GM12891 (cell line): ENCODE results near the gene DOCK2.

ENCODE experiments used
- POLR2A ChIP-seq: IDR thresholded peaks from 2 replicates; pipeline ENCODE4 v1.6.1; 2011; ENCODE audit warnings: low read depth, low read length, control low read depth
- POLR2AphosphoS5 ChIP-seq: IDR thresholded peaks from 2 replicates; pipeline ENCODE4 v1.6.1; 2011; ENCODE audit warnings: low read depth, low read length, control low read depth
- SPI1 ChIP-seq: IDR thresholded peaks from 2 replicates; pipeline ENCODE4 v1.6.1; 2011; ENCODE audit warnings: low read depth, low read length, control low read depth
- TAF1 ChIP-seq: IDR thresholded peaks from 2 replicates; pipeline ENCODE4 v1.6.1; 2011; ENCODE audit warnings: low read depth, low read length, control low read depth

DNA sequence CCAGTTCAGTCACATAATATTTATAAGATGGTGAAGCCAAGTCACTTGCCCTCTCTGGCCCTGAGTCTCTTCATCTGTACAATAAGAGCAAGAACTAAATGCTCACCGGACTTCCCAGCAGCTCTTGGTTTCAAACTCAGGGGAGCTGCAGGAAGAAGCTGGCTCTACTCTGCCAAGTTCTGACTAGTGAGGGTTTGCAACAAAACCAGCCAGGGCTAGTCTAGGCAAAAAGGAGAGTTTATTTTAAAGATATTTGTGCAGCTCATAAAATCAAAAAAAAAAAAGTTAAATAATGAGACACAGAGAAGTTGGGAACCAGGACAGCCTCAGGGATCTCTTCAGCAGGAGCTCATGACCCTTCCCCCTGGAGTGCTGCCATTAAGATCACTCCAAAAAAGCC, 107.3 kb downstream of the DOCK2 start:
- no peak for TF ChIP-seq POLR2AphosphoS5
- TF ChIP-seq POLR2A = no peak
- no peak for TF ChIP-seq TAF1
- no peak for TF ChIP-seq SPI1
